HG03432 (cell line): ENCODE measurements around the gene NMNAT2.

Source experiments
- ATAC-seq: cut with Tn5 transposase; IDR thresholded peaks from one replicate; pipeline ENCODE4 v1.9.1; 2021; ENCODE audit warnings: mild to moderate bottlenecking, moderate library complexity; ENCODE audit not compliant: unreplicated experiment

NMNAT2 gene

DNA sequence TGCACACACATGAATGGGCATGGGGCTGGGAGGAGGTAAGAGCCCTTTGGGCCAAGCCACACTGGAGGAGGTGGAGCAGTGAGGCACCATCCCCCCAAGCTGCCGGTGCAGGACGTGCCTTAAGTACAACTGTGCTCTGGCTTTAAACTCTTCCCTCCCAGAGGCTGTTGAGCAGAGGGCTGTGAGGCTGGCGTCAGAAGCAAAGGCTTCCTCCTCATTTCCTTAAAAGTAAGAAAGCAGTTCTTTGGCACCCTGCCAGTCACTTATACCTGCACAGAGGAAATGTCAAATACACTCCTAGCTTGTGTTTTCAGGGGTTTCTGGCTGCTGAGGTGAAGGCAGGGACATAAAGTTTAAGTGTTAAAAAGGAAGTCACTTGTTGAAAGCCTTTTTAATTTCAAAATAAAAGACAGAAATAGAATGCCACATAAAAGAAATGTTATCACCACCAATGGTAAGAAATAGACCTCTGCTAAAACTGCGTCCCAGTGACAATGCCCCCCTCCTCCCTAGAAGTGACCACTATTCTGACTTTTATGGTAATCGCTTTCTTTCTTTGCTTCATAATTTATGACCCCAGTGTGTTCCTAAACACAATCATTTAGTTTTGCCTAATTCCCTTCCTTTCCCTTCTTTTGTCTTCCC is 199.1 kb downstream of the NMNAT2 start:
- peak; percentile 44 for ATAC-seq

DNA sequence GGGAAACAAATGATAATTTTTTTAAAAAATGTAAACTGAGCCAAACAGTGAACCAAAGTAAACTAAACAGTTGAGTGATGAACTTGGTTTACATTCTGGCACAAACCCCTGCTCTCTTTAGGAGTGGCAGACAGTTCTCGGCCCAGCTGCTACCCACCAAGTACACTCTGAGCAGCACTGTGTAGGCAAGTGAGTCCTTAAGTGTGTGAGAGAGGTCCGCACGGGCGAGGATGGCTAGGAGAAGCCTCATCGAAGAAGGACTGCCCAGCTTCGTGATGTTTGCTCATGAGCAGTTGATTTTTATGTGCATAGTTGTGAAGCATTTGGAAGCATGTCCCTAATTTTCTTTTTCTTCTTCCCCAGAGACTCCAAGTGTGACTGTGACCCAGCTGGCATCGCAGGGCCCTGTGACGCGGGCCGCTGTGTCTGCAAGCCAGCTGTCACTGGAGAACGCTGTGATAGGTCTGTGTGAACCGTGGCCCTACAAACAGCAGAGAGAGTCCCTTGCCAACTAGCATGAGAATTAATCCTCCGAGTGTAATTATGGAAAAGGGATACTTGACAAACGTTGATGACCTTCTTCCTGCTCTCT is 200.1 kb downstream of the NMNAT2 start:
- no peak for ATAC-seq

DNA sequence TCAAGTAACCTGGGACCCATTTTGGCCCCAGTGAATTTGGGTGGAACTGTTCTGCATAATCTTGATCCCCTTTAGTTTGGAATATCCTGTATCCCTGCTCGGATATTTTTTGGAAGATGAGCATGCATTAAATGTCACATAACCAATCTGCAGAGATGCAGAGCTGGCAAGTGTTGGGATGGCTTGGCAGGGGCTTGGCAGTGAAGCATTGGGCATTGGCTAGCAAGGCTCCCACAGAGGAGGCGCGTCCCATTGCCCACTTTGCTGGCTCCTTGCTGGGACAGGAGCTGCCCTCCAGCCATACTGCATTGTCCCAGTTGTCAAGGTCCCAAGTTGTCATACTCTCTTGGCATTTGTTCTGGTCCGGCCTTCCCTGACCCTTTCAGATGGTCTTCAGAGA is 202.2 kb downstream of the NMNAT2 start:
- no peak for ATAC-seq

DNA sequence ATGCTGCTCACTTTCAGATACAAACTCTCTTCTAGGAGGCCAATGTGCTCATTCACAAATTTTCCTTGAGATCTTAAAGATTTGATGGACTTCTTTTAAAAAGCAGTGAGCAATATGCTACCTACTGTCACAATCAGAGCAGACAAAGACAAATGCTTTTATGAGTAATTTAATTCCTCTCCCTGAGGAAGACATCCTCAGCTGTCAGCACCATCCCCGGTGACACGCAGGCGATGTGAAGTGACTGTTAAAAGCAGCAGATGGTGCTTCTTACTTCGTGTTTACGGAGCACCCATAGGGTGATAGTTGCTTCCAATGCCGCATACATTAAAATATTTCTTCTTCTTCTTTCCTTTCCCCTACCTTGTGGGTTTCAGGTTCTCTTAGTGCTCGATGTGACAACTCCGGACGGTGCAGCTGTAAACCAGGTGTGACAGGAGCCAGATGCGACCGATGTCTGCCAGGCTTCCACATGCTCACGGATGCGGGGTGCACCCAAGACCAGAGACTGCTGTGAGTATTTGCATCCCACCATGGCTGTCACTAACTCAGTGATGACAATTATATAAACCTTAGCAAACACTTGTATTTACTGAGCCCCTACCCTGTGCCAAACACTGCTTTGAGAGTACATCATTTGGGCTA is 203.0 kb downstream of the NMNAT2 start:
- no peak for ATAC-seq

DNA sequence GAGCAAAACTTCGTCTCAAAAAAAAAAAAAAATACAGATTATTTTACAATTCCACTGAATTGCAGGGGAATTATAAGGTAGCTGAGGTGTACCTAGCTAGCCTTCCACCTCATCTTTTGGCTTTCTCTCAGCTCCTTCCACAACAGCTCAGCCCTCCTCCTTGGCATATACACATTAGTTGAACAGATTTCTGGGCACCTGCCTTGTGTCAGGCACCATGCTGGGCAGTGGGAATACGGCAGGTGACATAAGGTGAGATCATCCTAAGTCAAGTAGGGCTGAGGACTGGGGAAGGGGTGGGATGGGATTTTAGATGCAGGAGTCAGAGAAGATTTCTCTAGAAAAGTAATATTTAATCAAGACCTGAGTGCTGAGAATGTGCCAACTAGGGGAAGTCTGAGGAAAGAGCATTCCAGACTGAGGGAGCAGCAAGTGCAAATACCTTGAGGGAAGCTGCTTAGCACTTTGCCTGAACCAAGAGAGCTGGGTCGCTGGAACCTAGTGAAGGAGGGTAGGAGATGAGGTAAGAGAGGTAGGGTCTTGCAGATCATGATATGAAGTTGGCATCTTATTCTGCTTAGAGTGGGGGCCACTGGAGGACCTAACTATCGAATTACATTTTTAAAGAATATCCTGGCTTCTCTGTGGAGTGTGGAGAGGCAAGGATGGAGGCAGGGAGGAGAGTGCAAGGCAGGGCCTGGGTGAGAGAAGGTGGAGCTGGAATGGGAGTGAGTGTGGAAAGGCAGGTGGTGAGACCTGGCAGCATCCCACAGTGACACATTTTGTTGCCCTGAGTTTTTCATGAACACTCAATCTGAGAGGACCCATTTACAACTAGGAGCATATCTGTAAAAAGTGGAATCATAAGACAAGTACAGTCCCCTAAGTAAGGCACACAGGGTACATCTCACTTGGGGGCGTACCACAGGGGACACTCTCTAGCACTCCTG is 203.9 kb downstream of the NMNAT2 start:
- no peak for ATAC-seq

DNA sequence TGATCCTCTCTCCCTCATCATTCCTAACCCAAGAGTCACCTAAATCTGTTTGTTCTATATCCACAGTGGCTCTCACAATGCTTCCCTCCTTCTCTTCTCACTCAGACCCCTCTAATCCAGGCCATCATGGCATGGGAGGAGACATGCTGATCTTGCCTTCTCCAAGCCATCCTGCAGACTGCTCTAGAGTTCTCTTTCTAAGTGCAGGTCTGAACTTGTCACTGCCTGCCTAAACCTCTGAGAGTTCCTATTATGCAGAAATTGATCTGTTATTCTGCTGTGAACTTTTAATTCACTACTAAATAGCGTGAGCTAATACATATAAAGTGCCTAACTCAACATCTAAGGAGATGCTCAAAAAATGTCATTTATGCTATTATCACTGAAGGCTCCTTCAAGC is 205.3 kb downstream of the NMNAT2 start:
- no peak for ATAC-seq

DNA sequence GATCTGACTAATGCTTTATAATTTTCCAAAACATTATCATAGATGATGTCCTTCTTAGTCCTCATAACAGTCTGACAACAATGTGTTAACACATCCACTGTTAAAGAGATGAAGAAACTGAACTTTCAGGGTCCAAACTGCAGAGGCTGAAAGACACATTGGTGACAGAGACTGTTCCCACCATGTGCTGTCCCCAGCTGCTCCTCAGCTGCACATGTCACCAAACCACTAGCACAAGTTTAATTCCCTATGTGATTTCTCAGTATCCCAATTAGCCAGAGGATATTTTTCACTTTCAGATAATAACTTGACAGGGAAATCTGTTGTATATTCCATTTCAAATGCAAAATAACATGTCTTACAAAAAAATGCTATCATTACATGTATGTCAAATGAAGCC is 207.5 kb downstream of the NMNAT2 start:
- no peak for ATAC-seq

DNA sequence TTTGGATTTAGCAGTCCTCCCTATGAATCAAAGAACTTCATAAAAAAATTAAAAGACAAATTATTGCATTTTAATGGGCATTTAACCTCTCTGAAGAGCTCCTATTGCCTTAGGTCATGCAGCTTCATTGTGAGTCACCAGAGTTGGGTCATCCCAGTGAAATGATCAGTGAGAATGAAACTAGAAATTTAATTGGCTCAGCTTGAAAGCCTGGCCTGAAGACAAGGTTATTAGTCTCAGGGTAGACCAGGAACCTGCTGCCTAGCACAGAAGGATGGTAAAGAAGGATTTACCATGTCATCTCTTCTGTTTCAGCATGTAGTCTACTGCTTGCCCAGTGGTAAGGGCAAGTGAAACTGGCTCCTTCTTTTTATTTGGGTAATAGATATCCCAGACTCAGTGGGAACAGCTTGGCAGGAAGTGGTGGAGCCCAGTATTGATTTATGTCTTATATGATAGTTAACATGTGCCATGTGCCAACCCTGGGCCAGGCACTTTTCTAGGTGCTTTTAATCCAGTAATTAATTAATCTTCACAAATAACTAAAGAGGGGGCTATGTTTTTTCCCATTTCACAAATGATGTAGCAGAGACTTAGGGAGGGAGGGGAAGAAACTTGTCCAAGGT is 208.5 kb downstream of the NMNAT2 start:
- peak; percentile 69 for ATAC-seq

DNA sequence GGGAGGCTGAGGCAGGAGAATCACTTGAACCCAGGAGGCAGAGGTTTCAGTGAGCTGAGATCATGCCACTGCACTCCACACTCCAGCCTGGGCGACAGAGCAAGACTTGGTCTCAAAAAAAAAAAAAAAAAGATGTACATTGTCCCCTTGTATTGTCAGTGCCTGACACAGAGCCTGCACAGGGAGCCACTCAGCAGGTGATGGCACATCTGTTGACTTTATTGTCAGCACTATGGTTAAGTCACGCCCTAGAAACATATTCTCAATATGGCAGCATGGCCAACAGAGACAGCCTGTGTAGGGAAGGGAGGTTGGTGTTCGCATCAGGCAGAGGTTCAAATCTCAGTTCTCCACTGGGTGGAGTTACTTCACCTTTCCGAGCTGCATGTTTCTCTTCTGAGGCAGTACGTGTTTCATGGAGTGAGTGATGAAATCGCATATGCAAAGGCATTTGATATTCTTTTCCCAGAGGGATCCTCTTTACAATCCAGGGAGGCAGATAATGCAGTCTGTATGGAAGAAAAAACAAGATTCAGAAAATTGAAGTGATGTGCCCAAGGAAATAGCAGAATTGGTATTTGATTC is 211.6 kb downstream of the NMNAT2 start:
- ATAC-seq: no peak

DNA sequence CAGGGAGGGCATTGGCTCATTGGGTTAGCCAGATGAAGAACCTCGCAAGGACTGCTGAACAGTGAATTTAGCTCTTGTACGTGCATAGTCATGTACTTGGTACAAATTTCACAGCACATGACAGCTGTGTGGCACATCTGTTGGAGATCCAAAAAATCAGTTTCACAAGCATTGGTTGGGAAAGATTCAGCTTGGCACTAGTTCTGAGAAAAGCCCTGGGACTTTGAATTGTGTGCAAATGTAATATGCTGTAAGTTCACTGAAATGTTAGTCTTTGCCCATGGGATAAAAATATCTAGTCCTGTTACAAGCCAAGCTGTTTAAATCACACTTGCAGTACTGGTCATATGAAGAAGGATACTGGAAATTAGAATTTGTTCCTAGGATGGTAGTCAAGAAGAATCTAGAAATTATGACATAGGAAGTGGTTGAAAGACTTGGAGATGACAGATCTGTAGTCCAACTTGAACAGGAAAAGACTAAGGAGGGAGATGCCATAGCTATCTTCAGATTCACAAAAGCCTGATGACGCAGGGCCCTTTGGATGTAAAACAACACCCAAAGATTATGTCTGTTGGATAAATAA is 212.9 kb downstream of the NMNAT2 start:
- no peak for ATAC-seq

DNA sequence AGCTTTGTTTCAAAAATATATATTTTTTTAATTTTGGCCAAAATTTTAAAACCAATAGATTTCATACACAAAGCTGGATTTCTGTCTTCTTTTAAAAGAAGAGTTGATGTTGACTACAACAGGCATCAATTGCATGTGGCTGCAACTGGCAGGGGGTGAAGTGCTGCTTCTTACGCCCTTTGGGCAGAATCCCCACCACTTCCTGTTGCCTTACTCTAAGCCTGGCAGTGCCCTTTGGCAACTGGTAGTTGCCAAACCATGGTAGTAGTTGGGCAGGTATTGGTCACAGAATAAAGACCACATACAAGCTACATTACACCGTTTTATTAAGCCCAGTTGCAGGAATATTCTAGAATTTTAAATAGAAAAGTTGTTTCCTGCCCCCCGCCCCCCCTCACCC is 215.1 kb downstream of the NMNAT2 start:
- ATAC-seq: no peak

DNA sequence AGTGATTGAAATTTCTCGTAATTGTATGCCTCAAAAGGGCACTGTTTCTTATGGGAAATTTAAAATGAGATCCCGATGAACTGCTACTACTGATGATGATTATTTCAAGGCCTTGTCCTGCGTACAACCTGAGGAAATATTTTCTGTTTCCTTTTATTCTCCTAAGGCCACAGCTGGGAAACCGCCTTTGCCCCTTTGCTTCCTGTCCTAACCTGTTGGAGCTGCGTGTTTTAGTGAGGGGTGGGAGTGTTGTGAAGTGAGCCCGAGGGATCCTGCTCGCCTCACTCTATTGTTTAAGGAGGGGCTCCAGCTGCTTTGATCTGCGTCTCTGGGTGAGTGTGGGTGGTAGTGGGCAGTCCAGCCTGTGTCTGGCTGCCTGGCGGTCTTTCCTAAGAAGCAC is 217.7 kb downstream of the NMNAT2 start:
- ATAC-seq: no peak

DNA sequence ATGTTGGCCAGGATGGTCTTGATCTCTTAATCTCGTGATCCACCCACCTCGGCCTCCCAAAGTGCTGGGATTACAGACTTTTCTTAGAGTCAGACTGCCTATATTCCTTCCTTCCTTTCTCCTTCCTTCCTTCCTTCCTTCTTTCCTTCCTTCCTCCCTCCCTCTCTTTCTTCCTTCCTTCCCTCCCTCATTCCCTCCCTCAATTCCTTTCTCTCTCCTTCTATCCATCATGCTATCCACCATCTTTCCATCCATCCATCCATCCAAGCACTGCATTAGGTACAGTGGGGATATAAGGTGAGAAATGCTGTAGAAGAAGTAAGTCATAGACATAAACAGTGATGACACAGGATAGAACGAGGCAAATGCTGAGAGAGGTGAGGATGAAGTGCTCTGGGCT is 218.9 kb downstream of the NMNAT2 start:
- no peak for ATAC-seq

DNA sequence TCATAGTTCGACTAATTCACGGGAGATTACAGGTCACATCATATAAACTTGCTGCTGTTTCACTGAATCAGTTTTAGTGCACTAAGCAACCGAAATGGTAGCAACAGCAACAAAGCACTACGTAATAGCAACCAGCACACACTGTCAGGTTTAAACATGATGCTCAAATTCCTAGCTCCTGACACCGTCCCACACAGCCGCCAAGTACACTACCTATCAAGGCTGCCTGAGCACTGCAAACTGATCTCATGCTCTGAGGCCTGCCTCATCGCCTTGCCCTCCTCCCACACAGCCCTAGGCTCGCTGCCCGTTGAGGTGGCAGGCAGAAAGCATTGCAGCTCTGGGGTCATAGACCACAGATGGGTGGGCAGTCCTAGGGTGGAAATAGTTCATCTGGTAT is 219.7 kb downstream of the NMNAT2 start:
- no peak for ATAC-seq
